Fibroblast of villous mesenchyme (primary cell): Measurements from ENCODE around the gene TTLL11. TPM values are rescaled to one million over a fixed set of nuclear protein-coding genes. Genes with fewer than 3 reads are reported as not detected.
A peak's percentile ranks its signal among the peaks of the same experiment; 100 is the strongest.

Source experiments
- DNase-seq: peaks from one replicate; pipeline ENCODE4 v3.0.0-alpha.2; 2010; ENCODE audit warnings: low read depth
- H3K4me3 ChIP-seq: 2 replicates; pipeline ENCODE4 v1.5.1; 2011; ENCODE audit warnings: low read depth, mild to moderate bottlenecking, low read length
- CTCF ChIP-seq: IDR thresholded peaks from 2 replicates; pipeline ENCODE4 v1.5.1; 2012; ENCODE audit warnings: low read depth, mild to moderate bottlenecking, low read length; ENCODE audit not compliant: insufficient read depth
- total RNA-seq: library from RNA; depleted of rRNA; stranded (reverse); fragments of >200 nt; gene quantifications from 2 replicates; pipeline ENCODE4 v1.2.3, GENCODE V29; 2012

The TTLL11 gene
- total RNA-seq, 1 donor, result 4.3 TPM

- no peak overlapping the region for H3K4me3 ChIP-seq
- DNase-seq, result no peak
- TF ChIP-seq CTCF, result no peak
These were observed 310.5 kb downstream of the TTLL11 start for GRCh38 chr9:121782514-121783110.

GRCh38 chr9:121781701-121782464, 311.2 kb downstream of the TTLL11 start:
- no peak for DNase-seq
- H3K4me3 ChIP-seq, result no peak overlapping the region

GRCh38 chr9:121781145-121781548, 312.0 kb downstream of the TTLL11 start:
- no peak overlapping the region for H3K4me3 ChIP-seq
- DNase-seq, result no peak
- TF ChIP-seq CTCF, result no peak

More at GRCh38 chr9:121781701-121782464, 311.2 kb downstream of the TTLL11 start:
- TF ChIP-seq CTCF, result no peak

GRCh38 chr9:121780177-121781040, 312.7 kb downstream of the TTLL11 start:
- no peak overlapping the region for H3K4me3 ChIP-seq
- DNase-seq, result no peak
- no peak for TF ChIP-seq CTCF

GRCh38 chr9:121779381-121780117, 313.6 kb downstream of the TTLL11 start:
- TF ChIP-seq CTCF, result no peak
- no peak overlapping the region for H3K4me3 ChIP-seq
- DNase-seq, result peak; percentile 32
